WTC11 (cell line): ENCODE measurements around the gene ATP1B3. TPM values are rescaled to one million over a fixed set of nuclear protein-coding genes. Genes with fewer than 3 reads are reported as not detected.

Experiments used
- ATAC-seq: fragments of 200-7000 bp; cut with Tn5 transposase; 2 replicates; pipeline ENCODE4 v1.10.0; 2021; ENCODE audit warnings: mild to moderate bottlenecking, moderate library complexity
- CTCF ChIA-PET: fragments of 300-600 bp; sonication (Branson Sonifier 250); formaldehyde crosslinking; loops from one replicate; lab custom pipeline; 2021; ENCODE audit warnings: antibody characterized with exemption; lab: Charles Lee
- POLR2A ChIA-PET: fragments of 350-600 bp; sonication (Branson Sonifier 250); formaldehyde crosslinking; loops from one replicate; lab custom pipeline; 2021; ENCODE audit warnings: antibody characterized with exemption; lab: Charles Lee
- DNase-seq: peaks from one replicate; pipeline ENCODE4 v3.0.0; 2021; ENCODE audit warnings: low spot score
- H3K27ac Mint-ChIP-seq: 2 replicates; pipeline ENCODE4 v1.8.0; 2021; ENCODE audit warnings: mixed read lengths
- H3K27me3 Mint-ChIP-seq: 2 replicates; pipeline ENCODE4 v1.8.0; 2021; ENCODE audit warnings: low read depth, mild to moderate bottlenecking, moderate library complexity, mixed read lengths
- H3K36me3 Mint-ChIP-seq: 2 replicates; pipeline ENCODE4 v1.8.0; 2021; ENCODE audit warnings: mixed read lengths
- H3K4me1 Mint-ChIP-seq: 2 replicates; pipeline ENCODE4 v1.8.0; 2022; ENCODE audit warnings: mixed read lengths
- H3K4me3 Mint-ChIP-seq: 2 replicates; pipeline ENCODE4 v1.8.0; 2021; ENCODE audit warnings: mild to moderate bottlenecking, moderate library complexity, mixed read lengths
- H3K9me3 Mint-ChIP-seq: 2 replicates; pipeline ENCODE4 v1.8.0; 2021; ENCODE audit warnings: mixed read lengths
- ATF1 ChIP-seq: sonication (generic); formaldehyde crosslinking; IDR thresholded peaks from 2 replicates; pipeline ENCODE4 v1.8.1; 2023; ENCODE audit warnings: mild to moderate bottlenecking, moderate library complexity, missing genetic modification reagents
- CREM ChIP-seq: sonication (generic); formaldehyde crosslinking; IDR thresholded peaks from 2 replicates; pipeline ENCODE4 v1.8.1; 2022; ENCODE audit warnings: mild to moderate bottlenecking, missing genetic modification reagents, moderate library complexity
- FOXP1 ChIP-seq: sonication (generic); formaldehyde crosslinking; IDR thresholded peaks from 2 replicates; pipeline ENCODE4 v1.8.0; 2022; ENCODE audit warnings: missing genetic modification reagents, mild to moderate bottlenecking, moderate library complexity, borderline replicate concordance
- GABPB1 ChIP-seq: sonication (generic); formaldehyde crosslinking; IDR thresholded peaks from 2 replicates; pipeline ENCODE4 v1.8.1; 2023; ENCODE audit warnings: mild to moderate bottlenecking, missing genetic modification reagents
- GTF2I ChIP-seq: fragments of 250-450 bp; sonication (Bioruptor Pico); conservative IDR thresholded peaks from 2 replicates; pipeline ENCODE4 v1.4.0; 2021; ENCODE audit warnings: mild to moderate bottlenecking
- IRF2 ChIP-seq: sonication (generic); formaldehyde crosslinking; IDR thresholded peaks from 2 replicates; pipeline ENCODE4 v1.8.0; 2022; ENCODE audit warnings: low read depth, missing genetic modification reagents, borderline replicate concordance
- NFYB ChIP-seq: sonication (generic); formaldehyde crosslinking; conservative IDR thresholded peaks from 2 replicates; pipeline ENCODE4 v1.8.0; 2022; ENCODE audit warnings: low read depth, missing genetic modification reagents
- NR1H2 ChIP-seq: sonication (generic); formaldehyde crosslinking; IDR thresholded peaks from 2 replicates; pipeline ENCODE4 v1.9.0; 2021; ENCODE audit warnings: mild to moderate bottlenecking, moderate library complexity, missing genetic modification reagents
- PRRX2 ChIP-seq: fragments of 250-450 bp; sonication (Bioruptor Pico); IDR thresholded peaks from 2 replicates; pipeline ENCODE4 v1.8.0; 2021; ENCODE audit warnings: mild to moderate bottlenecking
- TCF7 ChIP-seq: sonication (generic); formaldehyde crosslinking; IDR thresholded peaks from 2 replicates; pipeline ENCODE4 v1.8.0; 2022; ENCODE audit warnings: mild to moderate bottlenecking, low read depth, missing genetic modification reagents, moderate library complexity
- TP53 ChIP-seq: sonication (generic); formaldehyde crosslinking; IDR thresholded peaks from 2 replicates; pipeline ENCODE4 v1.8.1; 2023; ENCODE audit warnings: mild to moderate bottlenecking, missing genetic modification reagents
- ZNF121 ChIP-seq: sonication (generic); formaldehyde crosslinking; IDR thresholded peaks from 2 replicates; pipeline ENCODE4 v1.8.0; 2023; ENCODE audit warnings: missing genetic modification reagents
- ZNF416 ChIP-seq: fragments of 250-450 bp; sonication (Bioruptor Pico); IDR thresholded peaks from 2 replicates; pipeline ENCODE4 v1.9.0; 2021; ENCODE audit warnings: mild to moderate bottlenecking, inconsistent platforms
- ZNF423 ChIP-seq: fragments of 250-450 bp; sonication (Bioruptor Pico); IDR thresholded peaks from 2 replicates; pipeline ENCODE4 v2.1.2; 2022; ENCODE audit warnings: mild to moderate bottlenecking, moderate library complexity
- ZNF671 ChIP-seq: fragments of 250-450 bp; sonication (Bioruptor Pico); IDR thresholded peaks from 2 replicates; pipeline ENCODE4 v1.8.0; 2021; ENCODE audit warnings: mild to moderate bottlenecking
- total RNA-seq: library from RNA; stranded (reverse); gene quantifications from 3 replicates; pipeline ENCODE4 v1.2.3, GENCODE V29; 2021
- TF ChIP-seq, protein P1 (sequence below): sonication (generic); formaldehyde crosslinking; IDR thresholded peaks from 2 replicates; pipeline ENCODE4 v1.8.1; 2023; ENCODE audit warnings: mild to moderate bottlenecking, missing genetic modification reagents
- TF ChIP-seq, protein P2 (sequence below): sonication (generic); formaldehyde crosslinking; IDR thresholded peaks from 2 replicates; pipeline ENCODE4 v1.8.0; 2022; ENCODE audit warnings: mild to moderate bottlenecking, missing genetic modification reagents
- TF ChIP-seq, protein P3 (sequence below): sonication (generic); formaldehyde crosslinking; IDR thresholded peaks from 2 replicates; pipeline ENCODE4 v1.8.0; 2023; ENCODE audit warnings: missing genetic modification reagents, mild to moderate bottlenecking, borderline replicate concordance
- TF ChIP-seq, protein P4 (sequence below): sonication (generic); formaldehyde crosslinking; IDR thresholded peaks from 2 replicates; pipeline ENCODE4 v1.8.0; 2022; ENCODE audit warnings: mild to moderate bottlenecking, missing genetic modification reagents
- TF ChIP-seq, protein P5 (sequence below): sonication (generic); formaldehyde crosslinking; IDR thresholded peaks from 2 replicates; pipeline ENCODE4 v1.8.0; 2023; ENCODE audit warnings: mild to moderate bottlenecking, missing genetic modification reagents
- TF ChIP-seq, protein P6 (sequence below): sonication (generic); formaldehyde crosslinking; IDR thresholded peaks from 2 replicates; pipeline ENCODE4 v1.8.1; 2023; ENCODE audit warnings: mild to moderate bottlenecking, moderate library complexity, missing genetic modification reagents
- TF ChIP-seq, protein P7 (sequence below): fragments of 250-450 bp; sonication (Bioruptor Pico); IDR thresholded peaks from 2 replicates; pipeline ENCODE4 v1.8.0; 2021; ENCODE audit warnings: mild to moderate bottlenecking
- TF ChIP-seq, protein P8 (sequence below): fragments of 200-600 bp; IDR thresholded peaks from 2 replicates; pipeline ENCODE4 v1.8.0; 2022; ENCODE audit warnings: antibody characterized with exemption

The ATP1B3 gene
- total RNA-seq, 1 experiment from 2014 or later = 189 TPM

DNA sequence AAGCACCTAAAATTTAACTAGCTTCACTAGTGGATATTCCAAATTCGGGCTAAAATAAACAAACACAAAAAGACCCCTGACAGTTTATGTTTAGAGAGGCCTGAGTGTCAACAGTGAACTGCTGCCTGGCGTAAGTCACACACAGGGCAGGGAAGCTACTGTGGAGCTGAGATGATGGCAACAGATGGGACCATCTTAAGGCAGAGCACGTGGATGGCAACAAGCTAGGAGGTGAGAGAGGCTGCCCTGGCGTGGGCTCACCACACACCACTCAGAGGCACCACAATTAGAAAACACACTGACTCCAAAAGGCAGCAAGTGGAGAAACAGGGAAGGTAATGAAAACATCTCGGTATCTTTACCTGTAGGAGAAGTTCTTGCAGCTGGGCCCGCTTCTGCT lies 93.3 kb downstream of the ATP1B3 start:
- H3K27me3 Mint-ChIP-seq = no peaks in the 10 kb centered on the region
- H3K4me1 Mint-ChIP-seq = no peaks in the 10 kb centered on the region
- CTCF ChIA-PET = no interaction called here
- H3K36me3 Mint-ChIP-seq = peaks cover 38% of the 10 kb centered on the region
- no peak overlapping the region for H3K4me3 Mint-ChIP-seq
- H3K9me3 Mint-ChIP-seq = no peaks in the 10 kb centered on the region
- ATAC-seq (peak; percentile 32; the same call in 1 of the 2 replicates), DNase-seq (no peak)
- no peak overlapping the region for H3K27ac Mint-ChIP-seq
- TF ChIP-seq TP53 (CRISPR knock-in tag) (no peak), ZNF423 (no peak), ZNF121 (no peak), GABPB1 (CRISPR knock-in tag) (no peak), IRF2 (CRISPR knock-in tag) (no peak), NFYB (CRISPR knock-in tag) (no peak), CREM (no peak), ZNF416 (CRISPR knock-in tag) (no peak), FOXP1 (CRISPR knock-in tag) (no peak), TCF7 (no peak)
- TF ChIP-seq, protein P1, sequence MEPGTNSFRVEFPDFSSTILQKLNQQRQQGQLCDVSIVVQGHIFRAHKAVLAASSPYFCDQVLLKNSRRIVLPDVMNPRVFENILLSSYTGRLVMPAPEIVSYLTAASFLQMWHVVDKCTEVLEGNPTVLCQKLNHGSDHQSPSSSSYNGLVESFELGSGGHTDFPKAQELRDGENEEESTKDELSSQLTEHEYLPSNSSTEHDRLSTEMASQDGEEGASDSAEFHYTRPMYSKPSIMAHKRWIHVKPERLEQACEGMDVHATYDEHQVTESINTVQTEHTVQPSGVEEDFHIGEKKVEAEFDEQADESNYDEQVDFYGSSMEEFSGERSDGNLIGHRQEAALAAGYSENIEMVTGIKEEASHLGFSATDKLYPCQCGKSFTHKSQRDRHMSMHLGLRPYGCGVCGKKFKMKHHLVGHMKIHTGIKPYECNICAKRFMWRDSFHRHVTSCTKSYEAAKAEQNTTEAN (CRISPR knock-in tag) = no peak
- TF ChIP-seq, protein P2, sequence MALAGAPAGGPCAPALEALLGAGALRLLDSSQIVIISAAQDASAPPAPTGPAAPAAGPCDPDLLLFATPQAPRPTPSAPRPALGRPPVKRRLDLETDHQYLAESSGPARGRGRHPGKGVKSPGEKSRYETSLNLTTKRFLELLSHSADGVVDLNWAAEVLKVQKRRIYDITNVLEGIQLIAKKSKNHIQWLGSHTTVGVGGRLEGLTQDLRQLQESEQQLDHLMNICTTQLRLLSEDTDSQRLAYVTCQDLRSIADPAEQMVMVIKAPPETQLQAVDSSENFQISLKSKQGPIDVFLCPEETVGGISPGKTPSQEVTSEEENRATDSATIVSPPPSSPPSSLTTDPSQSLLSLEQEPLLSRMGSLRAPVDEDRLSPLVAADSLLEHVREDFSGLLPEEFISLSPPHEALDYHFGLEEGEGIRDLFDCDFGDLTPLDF = no peak
- TF ChIP-seq, protein P3, sequence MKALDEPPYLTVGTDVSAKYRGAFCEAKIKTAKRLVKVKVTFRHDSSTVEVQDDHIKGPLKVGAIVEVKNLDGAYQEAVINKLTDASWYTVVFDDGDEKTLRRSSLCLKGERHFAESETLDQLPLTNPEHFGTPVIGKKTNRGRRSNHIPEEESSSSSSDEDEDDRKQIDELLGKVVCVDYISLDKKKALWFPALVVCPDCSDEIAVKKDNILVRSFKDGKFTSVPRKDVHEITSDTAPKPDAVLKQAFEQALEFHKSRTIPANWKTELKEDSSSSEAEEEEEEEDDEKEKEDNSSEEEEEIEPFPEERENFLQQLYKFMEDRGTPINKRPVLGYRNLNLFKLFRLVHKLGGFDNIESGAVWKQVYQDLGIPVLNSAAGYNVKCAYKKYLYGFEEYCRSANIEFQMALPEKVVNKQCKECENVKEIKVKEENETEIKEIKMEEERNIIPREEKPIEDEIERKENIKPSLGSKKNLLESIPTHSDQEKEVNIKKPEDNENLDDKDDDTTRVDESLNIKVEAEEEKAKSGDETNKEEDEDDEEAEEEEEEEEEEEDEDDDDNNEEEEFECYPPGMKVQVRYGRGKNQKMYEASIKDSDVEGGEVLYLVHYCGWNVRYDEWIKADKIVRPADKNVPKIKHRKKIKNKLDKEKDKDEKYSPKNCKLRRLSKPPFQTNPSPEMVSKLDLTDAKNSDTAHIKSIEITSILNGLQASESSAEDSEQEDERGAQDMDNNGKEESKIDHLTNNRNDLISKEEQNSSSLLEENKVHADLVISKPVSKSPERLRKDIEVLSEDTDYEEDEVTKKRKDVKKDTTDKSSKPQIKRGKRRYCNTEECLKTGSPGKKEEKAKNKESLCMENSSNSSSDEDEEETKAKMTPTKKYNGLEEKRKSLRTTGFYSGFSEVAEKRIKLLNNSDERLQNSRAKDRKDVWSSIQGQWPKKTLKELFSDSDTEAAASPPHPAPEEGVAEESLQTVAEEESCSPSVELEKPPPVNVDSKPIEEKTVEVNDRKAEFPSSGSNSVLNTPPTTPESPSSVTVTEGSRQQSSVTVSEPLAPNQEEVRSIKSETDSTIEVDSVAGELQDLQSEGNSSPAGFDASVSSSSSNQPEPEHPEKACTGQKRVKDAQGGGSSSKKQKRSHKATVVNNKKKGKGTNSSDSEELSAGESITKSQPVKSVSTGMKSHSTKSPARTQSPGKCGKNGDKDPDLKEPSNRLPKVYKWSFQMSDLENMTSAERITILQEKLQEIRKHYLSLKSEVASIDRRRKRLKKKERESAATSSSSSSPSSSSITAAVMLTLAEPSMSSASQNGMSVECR (CRISPR knock-in tag) = no peak
- TF ChIP-seq, protein P4, sequence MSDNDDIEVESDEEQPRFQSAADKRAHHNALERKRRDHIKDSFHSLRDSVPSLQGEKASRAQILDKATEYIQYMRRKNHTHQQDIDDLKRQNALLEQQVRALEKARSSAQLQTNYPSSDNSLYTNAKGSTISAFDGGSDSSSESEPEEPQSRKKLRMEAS (CRISPR knock-in tag) = no peak
- POLR2A ChIA-PET = interaction anchor here (0.5 kb wide), 1 partner anchor 13 kb away, joined by 3 read pairs; no protein-coding TSS in a partner anchor

DNA sequence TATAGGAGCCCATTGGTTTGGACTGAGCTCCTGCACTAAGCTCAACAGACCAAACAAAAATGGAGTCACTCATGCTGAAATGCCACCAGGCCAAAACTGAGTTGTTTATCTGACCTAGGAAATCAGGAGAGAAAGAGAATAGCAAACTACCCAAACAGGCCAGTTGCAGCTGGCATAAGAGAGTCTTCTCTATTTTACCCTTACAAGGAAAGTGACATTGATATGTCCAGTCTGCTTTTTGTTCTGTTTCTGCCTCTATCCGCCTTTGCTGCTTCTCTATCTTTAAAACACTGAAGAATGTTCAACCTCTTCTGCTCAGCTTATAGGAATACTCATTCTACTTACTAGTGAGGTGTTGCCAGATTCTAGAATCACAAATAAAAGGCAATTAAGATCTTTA lies 95.1 kb downstream of the ATP1B3 start:
- CTCF ChIA-PET = no interaction called here
- no peaks in the 10 kb centered on the region for H3K9me3 Mint-ChIP-seq
- TF ChIP-seq PRRX2 (CRISPR knock-in tag) (no peak), ZNF671 (no peak), GTF2I (CRISPR knock-in tag) (no peak), NR1H2 (CRISPR knock-in tag) (no peak), ATF1 (CRISPR knock-in tag) (no peak)
- TF ChIP-seq, protein P5, sequence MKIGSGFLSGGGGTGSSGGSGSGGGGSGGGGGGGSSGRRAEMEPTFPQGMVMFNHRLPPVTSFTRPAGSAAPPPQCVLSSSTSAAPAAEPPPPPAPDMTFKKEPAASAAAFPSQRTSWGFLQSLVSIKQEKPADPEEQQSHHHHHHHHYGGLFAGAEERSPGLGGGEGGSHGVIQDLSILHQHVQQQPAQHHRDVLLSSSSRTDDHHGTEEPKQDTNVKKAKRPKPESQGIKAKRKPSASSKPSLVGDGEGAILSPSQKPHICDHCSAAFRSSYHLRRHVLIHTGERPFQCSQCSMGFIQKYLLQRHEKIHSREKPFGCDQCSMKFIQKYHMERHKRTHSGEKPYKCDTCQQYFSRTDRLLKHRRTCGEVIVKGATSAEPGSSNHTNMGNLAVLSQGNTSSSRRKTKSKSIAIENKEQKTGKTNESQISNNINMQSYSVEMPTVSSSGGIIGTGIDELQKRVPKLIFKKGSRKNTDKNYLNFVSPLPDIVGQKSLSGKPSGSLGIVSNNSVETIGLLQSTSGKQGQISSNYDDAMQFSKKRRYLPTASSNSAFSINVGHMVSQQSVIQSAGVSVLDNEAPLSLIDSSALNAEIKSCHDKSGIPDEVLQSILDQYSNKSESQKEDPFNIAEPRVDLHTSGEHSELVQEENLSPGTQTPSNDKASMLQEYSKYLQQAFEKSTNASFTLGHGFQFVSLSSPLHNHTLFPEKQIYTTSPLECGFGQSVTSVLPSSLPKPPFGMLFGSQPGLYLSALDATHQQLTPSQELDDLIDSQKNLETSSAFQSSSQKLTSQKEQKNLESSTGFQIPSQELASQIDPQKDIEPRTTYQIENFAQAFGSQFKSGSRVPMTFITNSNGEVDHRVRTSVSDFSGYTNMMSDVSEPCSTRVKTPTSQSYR (CRISPR knock-in tag) = no peak
- TF ChIP-seq, protein P6, sequence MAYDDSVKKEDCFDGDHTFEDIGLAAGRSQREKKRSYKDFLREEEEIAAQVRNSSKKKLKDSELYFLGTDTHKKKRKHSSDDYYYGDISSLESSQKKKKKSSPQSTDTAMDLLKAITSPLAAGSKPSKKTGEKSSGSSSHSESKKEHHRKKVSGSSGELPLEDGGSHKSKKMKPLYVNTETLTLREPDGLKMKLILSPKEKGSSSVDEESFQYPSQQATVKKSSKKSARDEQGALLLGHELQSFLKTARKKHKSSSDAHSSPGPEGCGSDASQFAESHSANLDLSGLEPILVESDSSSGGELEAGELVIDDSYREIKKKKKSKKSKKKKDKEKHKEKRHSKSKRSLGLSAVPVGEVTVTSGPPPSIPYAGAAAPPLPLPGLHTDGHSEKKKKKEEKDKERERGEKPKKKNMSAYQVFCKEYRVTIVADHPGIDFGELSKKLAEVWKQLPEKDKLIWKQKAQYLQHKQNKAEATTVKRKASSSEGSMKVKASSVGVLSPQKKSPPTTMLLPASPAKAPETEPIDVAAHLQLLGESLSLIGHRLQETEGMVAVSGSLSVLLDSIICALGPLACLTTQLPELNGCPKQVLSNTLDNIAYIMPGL (CRISPR knock-in tag) = no peak
- TF ChIP-seq, protein P7, sequence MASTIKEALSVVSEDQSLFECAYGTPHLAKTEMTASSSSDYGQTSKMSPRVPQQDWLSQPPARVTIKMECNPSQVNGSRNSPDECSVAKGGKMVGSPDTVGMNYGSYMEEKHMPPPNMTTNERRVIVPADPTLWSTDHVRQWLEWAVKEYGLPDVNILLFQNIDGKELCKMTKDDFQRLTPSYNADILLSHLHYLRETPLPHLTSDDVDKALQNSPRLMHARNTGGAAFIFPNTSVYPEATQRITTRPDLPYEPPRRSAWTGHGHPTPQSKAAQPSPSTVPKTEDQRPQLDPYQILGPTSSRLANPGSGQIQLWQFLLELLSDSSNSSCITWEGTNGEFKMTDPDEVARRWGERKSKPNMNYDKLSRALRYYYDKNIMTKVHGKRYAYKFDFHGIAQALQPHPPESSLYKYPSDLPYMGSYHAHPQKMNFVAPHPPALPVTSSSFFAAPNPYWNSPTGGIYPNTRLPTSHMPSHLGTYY (CRISPR knock-in tag) = no peak
- TF ChIP-seq, protein P8, sequence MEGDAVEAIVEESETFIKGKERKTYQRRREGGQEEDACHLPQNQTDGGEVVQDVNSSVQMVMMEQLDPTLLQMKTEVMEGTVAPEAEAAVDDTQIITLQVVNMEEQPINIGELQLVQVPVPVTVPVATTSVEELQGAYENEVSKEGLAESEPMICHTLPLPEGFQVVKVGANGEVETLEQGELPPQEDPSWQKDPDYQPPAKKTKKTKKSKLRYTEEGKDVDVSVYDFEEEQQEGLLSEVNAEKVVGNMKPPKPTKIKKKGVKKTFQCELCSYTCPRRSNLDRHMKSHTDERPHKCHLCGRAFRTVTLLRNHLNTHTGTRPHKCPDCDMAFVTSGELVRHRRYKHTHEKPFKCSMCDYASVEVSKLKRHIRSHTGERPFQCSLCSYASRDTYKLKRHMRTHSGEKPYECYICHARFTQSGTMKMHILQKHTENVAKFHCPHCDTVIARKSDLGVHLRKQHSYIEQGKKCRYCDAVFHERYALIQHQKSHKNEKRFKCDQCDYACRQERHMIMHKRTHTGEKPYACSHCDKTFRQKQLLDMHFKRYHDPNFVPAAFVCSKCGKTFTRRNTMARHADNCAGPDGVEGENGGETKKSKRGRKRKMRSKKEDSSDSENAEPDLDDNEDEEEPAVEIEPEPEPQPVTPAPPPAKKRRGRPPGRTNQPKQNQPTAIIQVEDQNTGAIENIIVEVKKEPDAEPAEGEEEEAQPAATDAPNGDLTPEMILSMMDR = no peak

More for the DNA sequence above, 95.1 kb downstream of the ATP1B3 start:
- H3K36me3 Mint-ChIP-seq = peaks cover 43% of the 10 kb centered on the region
- no peak overlapping the region for H3K4me3 Mint-ChIP-seq
- POLR2A ChIA-PET = no interaction called here
- H3K4me1 Mint-ChIP-seq = no peaks in the 10 kb centered on the region
- peak overlapping the region; percentile 21; the same call in 1 of the 2 replicates for H3K27ac Mint-ChIP-seq
- ATAC-seq = no peak
- no peak for DNase-seq
- H3K27me3 Mint-ChIP-seq = no peaks in the 10 kb centered on the region
